Peyer's patch (tissue), 4 donors: ENCODE measurements around the gene RBL2. TPM values are rescaled to one million over a fixed set of nuclear protein-coding genes. Genes with fewer than 3 reads are reported as not detected.

Experiments
- DNase-seq, 3 donors: peaks; one replicate each; pipeline ENCODE4 v3.0.0-alpha.2; 2017 to 2019
- H3K27ac ChIP-seq, 4 donors: fragments of 200-600 bp; sonication (generic); one replicate each; pipeline ENCODE4 v1.5.1; 2016 to 2019
- H3K27me3 ChIP-seq, 2 donors: fragments of 200-600 bp; sonication (generic); one replicate each; pipeline ENCODE4 v1.5.1; 2019
- H3K36me3 ChIP-seq, 3 donors: fragments of 200-600 bp; sonication (generic); one replicate each; pipeline ENCODE4 v1.5.1; 2016 to 2019
- H3K4me1 ChIP-seq, 4 donors: fragments of 200-600 bp; sonication (generic); one replicate each; pipeline ENCODE4 v1.5.1; 2016 to 2019
- H3K4me3 ChIP-seq, 4 donors: fragments of 200-600 bp; sonication (generic); 1 replicate in 3 of 4; 2 replicates in 1 of 4; pipeline ENCODE4 v1.5.1; 2016 to 2019; ENCODE audit warnings: mild to moderate bottlenecking in 1 of 4
- H3K9me3 ChIP-seq, 4 donors: fragments of 200-600 bp; sonication (generic); one replicate each; pipeline ENCODE4 v1.5.1; 2016 to 2019; ENCODE audit warnings: mild to moderate bottlenecking in 1 of 4
- POLR2A ChIP-seq, 2 donors: fragments of 450-650 bp; IDR thresholded peaks; one replicate each; pipeline ENCODE4 v1.5.1; 2017; ENCODE audit warnings: antibody characterized with exemption in 2 of 2, mild to moderate bottlenecking in 2 of 2, moderate library complexity in 2 of 2
- total RNA-seq, 4 donors: library from RNA; depleted of rRNA; stranded (reverse); fragments of >200 nt; gene quantifications; one replicate each; pipeline ENCODE4 v1.1.0, GENCODE V29; 2016
- TF ChIP-seq, protein P1 (sequence below), 6 experiments: fragments of 450-650 bp in 4 of 6; fragments of 200-600 bp in 2 of 6; sonication (generic) in 1 of 6; IDR thresholded peaks; one replicate each; pipeline ENCODE4 v1.5.1; 2017 to 2019; ENCODE audit warnings: antibody characterized with exemption in 6 of 6, mild to moderate bottlenecking in 3 of 6, moderate library complexity in 1 of 6

The RBL2 gene
- total RNA-seq, 4 donors from 2014 or later = 64.1 to 106 (median 88.4) TPM

DNA sequence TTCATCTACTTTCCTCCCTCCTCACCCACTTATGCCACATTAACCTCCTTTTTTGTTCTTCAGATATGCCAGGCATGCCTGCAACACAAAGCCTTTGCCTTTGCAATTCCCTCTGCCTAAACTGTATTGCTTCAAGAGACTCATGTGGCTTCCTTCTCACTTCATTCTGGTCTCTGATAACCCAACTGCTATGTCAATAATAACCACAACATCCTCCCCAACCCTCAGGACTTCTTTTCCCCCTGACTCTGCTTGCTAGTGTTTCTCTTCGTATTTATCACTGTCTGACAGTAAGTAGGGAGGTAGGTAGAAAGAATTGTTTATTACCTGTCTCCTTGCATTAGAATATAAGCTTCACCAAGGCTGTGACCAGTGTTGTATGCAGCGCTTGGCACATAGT is 22.4 kb downstream of the RBL2 start:
- H3K27me3 ChIP-seq = no peaks in the 10 kb centered on the region
- DNase-seq = peak in 1 of 3 donors; percentile 25
- H3K36me3 ChIP-seq = peaks cover 0 to 96% (median 0%) of the 10 kb centered on the region in 3 donors
- H3K4me1 ChIP-seq = peaks cover 0 to 3% (median 0%) of the 10 kb centered on the region in 4 donors
- no peaks in the 10 kb centered on the region for H3K9me3 ChIP-seq
- peak overlapping the region; percentile 37 to 63 (median 54) for H3K27ac ChIP-seq
- no peak for TF ChIP-seq POLR2A (IDR thresholded peaks at IDR 0.05)
- TF ChIP-seq, protein P1, sequence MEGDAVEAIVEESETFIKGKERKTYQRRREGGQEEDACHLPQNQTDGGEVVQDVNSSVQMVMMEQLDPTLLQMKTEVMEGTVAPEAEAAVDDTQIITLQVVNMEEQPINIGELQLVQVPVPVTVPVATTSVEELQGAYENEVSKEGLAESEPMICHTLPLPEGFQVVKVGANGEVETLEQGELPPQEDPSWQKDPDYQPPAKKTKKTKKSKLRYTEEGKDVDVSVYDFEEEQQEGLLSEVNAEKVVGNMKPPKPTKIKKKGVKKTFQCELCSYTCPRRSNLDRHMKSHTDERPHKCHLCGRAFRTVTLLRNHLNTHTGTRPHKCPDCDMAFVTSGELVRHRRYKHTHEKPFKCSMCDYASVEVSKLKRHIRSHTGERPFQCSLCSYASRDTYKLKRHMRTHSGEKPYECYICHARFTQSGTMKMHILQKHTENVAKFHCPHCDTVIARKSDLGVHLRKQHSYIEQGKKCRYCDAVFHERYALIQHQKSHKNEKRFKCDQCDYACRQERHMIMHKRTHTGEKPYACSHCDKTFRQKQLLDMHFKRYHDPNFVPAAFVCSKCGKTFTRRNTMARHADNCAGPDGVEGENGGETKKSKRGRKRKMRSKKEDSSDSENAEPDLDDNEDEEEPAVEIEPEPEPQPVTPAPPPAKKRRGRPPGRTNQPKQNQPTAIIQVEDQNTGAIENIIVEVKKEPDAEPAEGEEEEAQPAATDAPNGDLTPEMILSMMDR (IDR thresholded peaks at IDR 0.05) = no peak
- no peak overlapping the region for H3K4me3 ChIP-seq

DNA sequence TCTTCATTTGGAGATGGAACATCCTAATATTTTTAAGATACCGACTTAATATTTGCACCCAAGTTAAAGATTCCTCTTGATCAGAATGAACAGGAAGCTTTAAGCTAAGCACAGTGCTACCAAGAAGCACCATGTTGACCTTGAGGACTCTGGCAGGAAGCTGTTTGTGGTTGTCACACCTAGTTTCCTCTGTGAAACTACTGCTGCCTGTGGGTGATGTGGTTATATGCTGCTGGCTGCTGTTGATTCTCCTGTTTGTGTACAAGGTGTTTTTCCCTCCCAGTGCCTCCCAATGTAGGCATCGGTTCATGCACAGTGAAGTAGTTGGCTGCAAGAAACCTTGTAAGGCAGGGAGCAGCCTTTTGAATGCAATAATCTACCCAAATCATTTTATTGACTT is 23.4 kb downstream of the RBL2 start:
- Histone ChIP-seq H3K27ac (peak overlapping the region; percentile 37 to 63 (median 56)), H3K4me3 (no peak overlapping the region), H3K27me3 (no peaks in the 10 kb centered on the region), H3K9me3 (no peaks in the 10 kb centered on the region), H3K36me3 (peaks cover 0 to 96% (median 0%) of the 10 kb centered on the region in 3 donors), H3K4me1 (peaks cover 0 to 3% (median 0%) of the 10 kb centered on the region in 4 donors)
- DNase-seq = peak in 2 of 3 donors; percentile 77 to 86
- TF ChIP-seq POLR2A (IDR thresholded peaks at IDR 0.05) = no peak
- TF ChIP-seq, protein P1 (IDR thresholded peaks at IDR 0.05) = no peak

DNA sequence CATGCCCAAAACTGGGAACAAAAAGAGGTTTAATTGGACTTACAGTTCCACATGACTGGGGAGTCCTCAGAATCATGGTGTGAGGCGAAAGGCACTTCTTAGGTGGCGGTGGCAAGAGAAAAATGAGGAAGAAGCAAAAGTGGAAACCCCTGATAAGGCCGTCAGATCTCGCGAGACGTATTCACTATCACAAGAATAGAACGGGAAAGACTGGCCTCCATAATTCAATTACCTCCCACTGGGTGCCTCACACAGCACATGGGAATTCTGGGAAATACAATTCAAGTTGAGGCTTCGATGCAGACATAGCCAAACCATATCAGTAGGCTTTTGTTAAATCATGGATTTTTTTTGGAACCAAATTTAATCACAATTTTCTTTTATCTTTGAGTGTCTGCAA is 24.4 kb downstream of the RBL2 start:
- DNase-seq = no peak
- H3K36me3 ChIP-seq = peaks cover 0 to 94% (median 0%) of the 10 kb centered on the region in 3 donors
- H3K27ac ChIP-seq = peak overlapping the region in 1 of 4 donors; percentile 63
- H3K27me3 ChIP-seq = no peaks in the 10 kb centered on the region
- no peaks in the 10 kb centered on the region for H3K9me3 ChIP-seq
- H3K4me3 ChIP-seq = no peak overlapping the region
- no peak for TF ChIP-seq POLR2A (IDR thresholded peaks at IDR 0.05)
- TF ChIP-seq, protein P1 (IDR thresholded peaks at IDR 0.05) = no peak
- H3K4me1 ChIP-seq = peaks cover 0 to 3% (median 0%) of the 10 kb centered on the region in 4 donors

DNA sequence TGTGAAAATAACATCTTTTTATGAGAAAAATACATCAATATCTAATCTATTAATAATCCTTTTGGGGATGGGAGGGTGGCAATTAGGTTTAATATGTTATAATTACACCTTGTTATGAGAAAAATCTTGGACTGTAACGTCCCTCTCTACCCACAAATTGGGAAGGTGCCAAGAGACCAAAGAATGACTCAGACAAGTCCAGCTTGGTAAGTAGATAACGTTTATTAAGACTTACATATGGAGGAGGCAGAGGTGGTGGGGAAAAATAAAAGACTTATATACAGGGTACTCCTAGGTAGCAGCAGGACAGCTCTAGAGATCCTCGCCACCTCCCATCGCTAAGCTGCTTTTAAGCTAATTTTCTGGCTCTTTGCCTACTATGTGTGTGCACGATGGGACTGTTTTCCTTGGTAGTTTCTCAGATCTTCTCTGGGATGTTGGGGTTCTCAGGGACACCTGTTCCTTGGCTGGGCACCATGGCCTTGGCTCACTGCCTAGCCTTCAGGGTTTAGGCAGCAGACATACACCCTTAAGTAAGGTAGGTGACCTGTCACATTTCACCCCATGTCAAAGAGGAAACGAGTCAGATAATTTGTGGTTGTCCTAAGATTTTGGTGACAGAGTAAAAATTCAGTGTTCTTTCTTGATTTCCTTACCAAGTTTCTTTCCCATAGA is 31.5 kb downstream of the RBL2 start:
- H3K4me3 ChIP-seq = no peak overlapping the region
- no peak for DNase-seq
- TF ChIP-seq, protein P1 (IDR thresholded peaks at IDR 0.05) = no peak
- no peak for TF ChIP-seq POLR2A (IDR thresholded peaks at IDR 0.05)
- H3K36me3 ChIP-seq = peaks cover 0 to 93% (median under 1%) of the 10 kb centered on the region in 3 donors
- H3K4me1 ChIP-seq = no peaks in the 10 kb centered on the region
- H3K27me3 ChIP-seq = no peaks in the 10 kb centered on the region
- no peaks in the 10 kb centered on the region for H3K9me3 ChIP-seq
- no peak overlapping the region for H3K27ac ChIP-seq

DNA sequence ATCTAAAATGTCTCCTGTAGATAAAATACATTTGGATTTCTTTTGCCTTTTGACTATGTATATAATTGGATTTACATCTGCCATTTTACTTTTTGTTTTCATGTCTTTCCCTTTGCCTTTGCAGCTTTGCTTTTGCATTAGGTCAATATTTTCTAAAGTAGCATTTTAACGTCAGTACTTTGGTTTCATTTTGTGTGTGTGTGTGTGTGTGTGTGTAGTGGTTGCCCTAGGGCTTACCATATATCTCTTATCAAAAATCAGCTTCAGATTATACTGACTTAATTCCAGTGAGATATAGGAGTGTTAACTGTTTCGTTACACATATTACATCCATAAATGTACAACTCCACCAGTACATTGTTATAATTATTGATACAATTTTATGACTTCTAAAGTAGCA is 42.6 kb downstream of the RBL2 start:
- Histone ChIP-seq H3K27ac (no peak overlapping the region), H3K36me3 (peaks cover 0 to 84% (median 0%) of the 10 kb centered on the region in 3 donors), H3K27me3 (no peaks in the 10 kb centered on the region), H3K4me3 (no peak overlapping the region), H3K4me1 (no peaks in the 10 kb centered on the region), H3K9me3 (no peaks in the 10 kb centered on the region)
- DNase-seq = no peak
- TF ChIP-seq, protein P1 (IDR thresholded peaks at IDR 0.05) = no peak
- TF ChIP-seq POLR2A (IDR thresholded peaks at IDR 0.05) = no peak
